OCI-LY7 (cell line): ENCODE data around the gene PARP12.

ENCODE experiments used
- EZH2phosphoT487 ChIP-seq: fragments of 200-600 bp; sonication (generic); IDR thresholded peaks from 2 replicates; pipeline ENCODE4 v1.6.1; 2018; ENCODE audit warnings: low read depth, borderline replicate concordance, mild to moderate bottlenecking, mixed run types, antibody characterized with exemption, low read length, moderate library complexity, mixed read lengths
- TF ChIP-seq, protein P1 (sequence below): fragments of 200-600 bp; sonication (generic); conservative IDR thresholded peaks from 2 replicates; pipeline ENCODE4 v1.5.1; 2014; ENCODE audit warnings: mild to moderate bottlenecking, antibody characterized with exemption, low read length, moderate library complexity, mixed read lengths

DNA sequence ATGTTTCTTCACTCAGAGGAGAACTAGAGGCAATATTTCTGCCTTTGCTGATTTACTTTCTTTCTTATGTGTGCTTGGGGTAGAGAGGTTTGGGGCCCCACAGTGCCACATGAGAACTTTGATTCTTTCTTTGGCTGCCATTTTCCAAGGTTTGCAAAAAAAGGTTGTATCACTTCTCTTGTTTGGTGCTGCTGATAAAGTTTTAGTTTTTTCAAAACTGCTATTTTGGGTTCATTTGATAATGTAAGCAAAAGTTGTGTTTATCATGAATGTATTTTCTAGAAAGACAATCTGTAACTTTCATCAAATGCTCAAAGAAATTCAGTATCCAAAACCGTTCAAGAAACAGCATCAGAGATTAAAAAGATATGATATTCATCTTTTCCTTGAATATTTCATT lies 30.6 kb upstream of the PARP12 start:
- TF ChIP-seq, protein P1, sequence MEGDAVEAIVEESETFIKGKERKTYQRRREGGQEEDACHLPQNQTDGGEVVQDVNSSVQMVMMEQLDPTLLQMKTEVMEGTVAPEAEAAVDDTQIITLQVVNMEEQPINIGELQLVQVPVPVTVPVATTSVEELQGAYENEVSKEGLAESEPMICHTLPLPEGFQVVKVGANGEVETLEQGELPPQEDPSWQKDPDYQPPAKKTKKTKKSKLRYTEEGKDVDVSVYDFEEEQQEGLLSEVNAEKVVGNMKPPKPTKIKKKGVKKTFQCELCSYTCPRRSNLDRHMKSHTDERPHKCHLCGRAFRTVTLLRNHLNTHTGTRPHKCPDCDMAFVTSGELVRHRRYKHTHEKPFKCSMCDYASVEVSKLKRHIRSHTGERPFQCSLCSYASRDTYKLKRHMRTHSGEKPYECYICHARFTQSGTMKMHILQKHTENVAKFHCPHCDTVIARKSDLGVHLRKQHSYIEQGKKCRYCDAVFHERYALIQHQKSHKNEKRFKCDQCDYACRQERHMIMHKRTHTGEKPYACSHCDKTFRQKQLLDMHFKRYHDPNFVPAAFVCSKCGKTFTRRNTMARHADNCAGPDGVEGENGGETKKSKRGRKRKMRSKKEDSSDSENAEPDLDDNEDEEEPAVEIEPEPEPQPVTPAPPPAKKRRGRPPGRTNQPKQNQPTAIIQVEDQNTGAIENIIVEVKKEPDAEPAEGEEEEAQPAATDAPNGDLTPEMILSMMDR, result no peak
- no peak for TF ChIP-seq EZH2phosphoT487
